Lower leg skin (tissue), 3 donors: Measurements from ENCODE around the gene SLC26A11.

Source experiments
- CTCF ChIP-seq, 3 donors: fragments of 450-650 bp; IDR thresholded peaks; one replicate each; pipeline ENCODE4 v1.5.1; 2016; ENCODE audit warnings: antibody characterized with exemption in 3 of 3, mild to moderate bottlenecking in 3 of 3, moderate library complexity in 2 of 3
- POLR2A ChIP-seq, 2 donors: fragments of 450-650 bp; IDR thresholded peaks; one replicate each; pipeline ENCODE4 v1.6.1; 2016 to 2017; ENCODE audit warnings: antibody characterized with exemption in 2 of 2, mild to moderate bottlenecking in 1 of 2, moderate library complexity in 1 of 2

- TF ChIP-seq POLR2A (IDR thresholded peaks at IDR 0.05) = no peak
- TF ChIP-seq CTCF (IDR thresholded peaks at IDR 0.05) = no peak
Observed at GRCh38 chr17:80219763-80220053, 519 bp upstream of the SLC26A11 start.
